Head of caudate nucleus (tissue), 42 donors: ENCODE data around the gene DEK.
"Not testable (repeated sequence)": the region's sequence is repeated elsewhere in the genome, so short reads cannot be mapped to it uniquely, and the experiment has no call there.

Source experiments
- DNase-seq, 42 donors: peaks; one replicate each; pipeline versions ENCODE4 v3.0.0 to v3.0.0-alpha.2; 2020 to 2021; ENCODE audit warnings: mixed read lengths in 7 of 42
- intact Hi-C: fragments of 100-400 bp; cut with DNase I; formaldehyde crosslinking; loops from one replicate; pipeline ENCODE4 v1.15.0; 2022

Gene DEK

GRCh38 chr6:18177286-18177965 lies 86.9 kb downstream of the DEK start:
- DNase-seq = no peak
- intact Hi-C loops = no loop called here

- intact Hi-C loops, DNase-seq: not testable (repeated sequence)
These were observed 88.1 kb downstream of the DEK start for GRCh38 chr6:18176198-18176597.
